GM12878 (cell line): Measurements from ENCODE around the gene PCARE. TPM values are rescaled to one million over a fixed set of nuclear protein-coding genes. Genes with fewer than 3 reads are reported as not detected.

ENCODE experiments used
- CREB1 ChIP-seq: IDR thresholded peaks from 2 replicates; pipeline ENCODE4 v1.6.1; 2012; ENCODE audit warnings: low read depth, mild to moderate bottlenecking, inconsistent platforms
- EP300 ChIP-seq, 2 experiments: fragments of 150-350 bp in 1 of 2; IDR thresholded peaks; 2 replicates each; pipeline ENCODE4 v1.6.1; 2011 to 2012; ENCODE audit warnings: low read depth in 2 of 2, low read length in 2 of 2, borderline replicate concordance in 1 of 2, improper control_type of control experiment in 1 of 2, inconsistent platforms in 1 of 2; ENCODE audit not compliant: control insufficient read depth in 1 of 2
- HDAC2 ChIP-seq: fragments of 200-600 bp; sonication (generic); IDR thresholded peaks from 2 replicates; pipeline ENCODE4 v1.6.1; 2017
- IRF3 ChIP-seq: fragments of 450-650 bp; IDR thresholded peaks from 2 replicates; pipeline ENCODE4 v1.6.1; 2014; ENCODE audit warnings: mild to moderate bottlenecking
- JUND ChIP-seq: IDR thresholded peaks from 2 replicates; pipeline ENCODE4 v1.6.1; 2012; ENCODE audit warnings: low read depth, mild to moderate bottlenecking, low read length, improper control_type of control experiment, moderate library complexity
- PBX3 ChIP-seq: IDR thresholded peaks from 2 replicates; pipeline ENCODE4 v1.6.1; 2011; ENCODE audit warnings: mild to moderate bottlenecking, low read depth, low read length, moderate library complexity; ENCODE audit not compliant: insufficient replicate concordance
- RELA ChIP-seq: fragments of 450-650 bp; IDR thresholded peaks from 2 replicates; pipeline ENCODE4 v1.8.0; 2014; ENCODE audit warnings: borderline replicate concordance; ENCODE audit not compliant: partially characterized antibody
- SKIL ChIP-seq: fragments of 450-650 bp; IDR thresholded peaks from 2 replicates; pipeline ENCODE4 v1.6.1; 2017; ENCODE audit warnings: mild to moderate bottlenecking, low read depth, inconsistent platforms; ENCODE audit not compliant: poor library complexity, severe bottlenecking
- SMARCA5 ChIP-seq: fragments of 450-650 bp; IDR thresholded peaks from 2 replicates; pipeline ENCODE4 v1.6.1; 2017; ENCODE audit warnings: mild to moderate bottlenecking
- ZNF217 ChIP-seq: fragments of 450-650 bp; IDR thresholded peaks from 2 replicates; pipeline ENCODE4 v1.6.1; 2017; ENCODE audit warnings: antibody characterized with exemption, mild to moderate bottlenecking
- polyA plus RNA-seq, 11 experiments: library from polyadenylated mRNA; depleted of rRNA in 4 of 11; unstranded in 6 of 11; stranded (reverse) in 5 of 11; fragments of >200 nt; fragmentation: Nextera tagmentation in 4 of 11; fragmentation: Illumina TruSeq in 1 of 11; extraction: Ambion mirVana in 4 of 11; extraction: Trizol in 1 of 11; gene quantifications; 1 replicate in 1 of 11; 2 replicates in 10 of 11; pipeline versions ENCODE4 v1.2.1 to v1.2.3, GENCODE V29; 2011 to 2016; ENCODE audit warnings: inconsistent platforms in 2 of 11, missing spikeins in 2 of 11, low read depth in 1 of 11
- total RNA-seq, 4 experiments: library from RNA; depleted of rRNA in 3 of 4; stranded (reverse); fragments of >200 nt in 3 of 4; fragmentation: Illumina TruSeq in 1 of 4; extraction: Trizol in 1 of 4; gene quantifications; 2 replicates each; pipeline versions ENCODE4 v1.2.1 to v1.2.3, GENCODE V29; 2013 to 2021

PCARE gene
- total and polyA plus RNA-seq, 10 of the 15 experiments (the other 5 are each of a cell fraction or from before 2014, with no cell fraction given), result 0.04 to 0.08 (median 0.06) TPM; not detected in 5

- TF ChIP-seq SKIL (no peak), RELA (no peak), SMARCA5 (no peak), HDAC2 (no peak), CREB1 (no peak), IRF3 (no peak), EP300 (IDR thresholded peaks at IDR 0.05; ENCODE audit: borderline replicate concordance in 1 of 2, control insufficient read depth in 1 of 2, low read depth in 2 of 2, low read length in 2 of 2) (no peak), PBX3 (no peak), ZNF217 (no peak), JUND (no peak)
- TF ChIP-seq, all 136 proteins: peak for 0
Observed at GRCh38 chr2:29017716-29018435, 56.4 kb downstream of the PCARE start (continued).
